Hypothalamus (tissue), 51 donors: ENCODE measurements around the gene PHF23.
A peak's percentile ranks its signal among the peaks of the same experiment; 100 is the strongest.

Experiments
- DNase-seq, 51 donors: peaks; one replicate each; lab custom pipeline; 2025; lab: John Stamatoyannopoulos, UW

Gene PHF23

GRCh38 chr17:7239091-7240027 lies at the start of gene PHF23:
TSS of gene PHF23 (minus strand) at chr17:7239457. CDS start at chr17:7239279, 178 bp downstream.
- peak; percentile 86 to 100 (median 99) for DNase-seq

- no peak for DNase-seq
Observed at GRCh38 chr17:7285679-7286078, 46.4 kb upstream of the PHF23 start.

GRCh38 chr17:7284911-7285310 lies 45.7 kb upstream of the PHF23 start:
- DNase-seq = no peak

- no peak for DNase-seq
Observed at GRCh38 chr17:7283471-7284216, 44.4 kb upstream of the PHF23 start.

GRCh38 chr17:7282752-7283321 lies 43.6 kb upstream of the PHF23 start:
- no peak for DNase-seq

GRCh38 chr17:7281953-7282751 lies 42.9 kb upstream of the PHF23 start:
- DNase-seq = no peak

GRCh38 chr17:7281074-7281952 lies 42.1 kb upstream of the PHF23 start, which contains the start of gene SLC2A4:
TSS of gene SLC2A4 (plus strand) at chr17:7281718. CDS start at chr17:7281935, 217 bp downstream.
- DNase-seq = peak in 44 of 51 donors; percentile 9 to 84 (median 64)

- DNase-seq = peak in 48 of 51 donors; percentile 16 to 86 (median 64)
Observed at GRCh38 chr17:7280519-7281073, 41.3 kb upstream of the PHF23 start.

- no peak for DNase-seq
Observed at GRCh38 chr17:7279448-7279847, 40.2 kb upstream of the PHF23 start.

- DNase-seq = no peak
Observed at GRCh38 chr17:7266784-7267183, 27.5 kb upstream of the PHF23 start.

GRCh38 chr17:7263801-7264078 lies 24.5 kb upstream of the PHF23 start:
- no peak for DNase-seq

GRCh38 chr17:7262935-7263800 lies 23.9 kb upstream of the PHF23 start:
- no peak for DNase-seq

GRCh38 chr17:7262192-7262934 lies 23.1 kb upstream of the PHF23 start, which contains the start of gene CLDN7:
TSS of gene CLDN7 (minus strand) at chr17:7262478. CDS start at chr17:7262043, 435 bp downstream.
- no peak for DNase-seq

- no peak for DNase-seq
Observed at GRCh38 chr17:7261379-7262191, 22.3 kb upstream of the PHF23 start.

- no peak for DNase-seq
Observed at GRCh38 chr17:7260651-7261378, 21.6 kb upstream of the PHF23 start.

GRCh38 chr17:7260151-7260550 lies 20.9 kb upstream of the PHF23 start:
- DNase-seq = no peak
